Hematopoietic multipotent progenitor cell (in vitro differentiated cells): Measurements from ENCODE around the gene LPP. TPM values are rescaled to one million over a fixed set of nuclear protein-coding genes. Genes with fewer than 3 reads are reported as not detected.

Experiments
- DNase-seq, 3 donors: peaks; one replicate each; pipeline ENCODE4 v3.0.0-alpha.2; 2011 to 2015; ENCODE audit warnings: low read depth in 2 of 3, low spot score in 2 of 3
- total RNA-seq: library from RNA; depleted of rRNA; stranded (reverse); fragments of >200 nt; gene quantifications from one replicate; pipeline ENCODE4 v1.2.3, GENCODE V29; 2012

Gene LPP
- total RNA-seq, 1 donor = 11.6 TPM

DNA sequence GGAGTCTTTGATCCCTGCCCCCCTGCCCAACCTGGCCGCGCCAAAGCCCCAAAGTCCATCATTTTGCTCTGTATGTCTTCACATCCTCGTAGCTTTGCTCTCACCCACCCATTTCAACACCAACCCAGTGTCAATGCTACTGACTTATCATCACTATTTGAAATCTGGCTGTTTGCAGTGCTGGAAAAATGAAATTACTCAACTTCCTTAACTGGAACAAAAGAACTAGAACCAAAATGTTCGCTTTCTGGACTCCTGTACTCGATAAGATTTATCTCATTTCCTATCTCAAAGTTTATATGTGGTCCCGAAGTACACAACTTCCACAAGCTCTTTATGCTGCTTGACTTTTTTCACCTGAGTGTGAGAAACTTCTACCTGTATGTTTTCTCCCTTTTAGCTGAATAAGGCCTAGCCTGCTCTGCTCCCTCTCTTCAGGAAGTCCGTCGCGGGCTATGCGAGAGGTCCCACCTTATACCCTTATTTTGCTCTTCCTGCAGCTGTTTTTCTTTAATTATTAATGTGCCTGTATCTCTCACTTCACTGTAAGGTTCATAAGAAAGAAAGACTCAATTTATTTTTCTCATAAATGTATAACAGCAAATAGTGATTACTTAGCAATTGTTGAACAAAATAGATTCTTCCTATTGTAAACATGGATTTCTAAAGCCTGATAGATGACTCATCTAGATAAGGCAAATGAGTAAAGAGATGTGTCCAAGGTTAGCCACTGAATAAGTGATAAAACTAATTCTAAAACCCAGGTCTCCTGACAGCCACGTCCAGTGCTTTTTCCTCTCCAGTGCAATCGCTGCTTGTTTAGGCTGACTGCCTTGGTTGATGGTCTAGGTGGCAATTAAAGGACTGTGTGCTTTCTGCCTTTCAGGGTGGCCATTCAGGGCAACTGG lies 553.7 kb downstream of the LPP start:
- no peak for DNase-seq

DNA sequence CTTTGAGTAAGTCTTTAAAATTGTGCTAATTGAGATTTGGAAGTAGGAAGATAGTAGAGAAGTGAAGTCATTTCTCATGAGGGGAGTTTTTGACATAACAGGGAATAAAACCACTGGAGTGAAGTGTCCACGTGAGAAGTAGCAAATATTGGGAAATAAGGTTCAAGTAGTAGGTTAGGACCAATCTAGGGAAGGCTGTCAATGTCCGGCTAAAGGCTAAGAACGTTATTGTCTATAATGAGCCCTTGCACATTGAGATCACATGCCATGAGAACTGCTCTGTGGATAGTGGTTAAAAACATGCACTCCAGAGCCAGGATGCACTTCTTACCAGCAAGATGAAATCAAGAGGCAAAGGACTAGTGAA lies 557.9 kb downstream of the LPP start:
- DNase-seq = no peak

DNA sequence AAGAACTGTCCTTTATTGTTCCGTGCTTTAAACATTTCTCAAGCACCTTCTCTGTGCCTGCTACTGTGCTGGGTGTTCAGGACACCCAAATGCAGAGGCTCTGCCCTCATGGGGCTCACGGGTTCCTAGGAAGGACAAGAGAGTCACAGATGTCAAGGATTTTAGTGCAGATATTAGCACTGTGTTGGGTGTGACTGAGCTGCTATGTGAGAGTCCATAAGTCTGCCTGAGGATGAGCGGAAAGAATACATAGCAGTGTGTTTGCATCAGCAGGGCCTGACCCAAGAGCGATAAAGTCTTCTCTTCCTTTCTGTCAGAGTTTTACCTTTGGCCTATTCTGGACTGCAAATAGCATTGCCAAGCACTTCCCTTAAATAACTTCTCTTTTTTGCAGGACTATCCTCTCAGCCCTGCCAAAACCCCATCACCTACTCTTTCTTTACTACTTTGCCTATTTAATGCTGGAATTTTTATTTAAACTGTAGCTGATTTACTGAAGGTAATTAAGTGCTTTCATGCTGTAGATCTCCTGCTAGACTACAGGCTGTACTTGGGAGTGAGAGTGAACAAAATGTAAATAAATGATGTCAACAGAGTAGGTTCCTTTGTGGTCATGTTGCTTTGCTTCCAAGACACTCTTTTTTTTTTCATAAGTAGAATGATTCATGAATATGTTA lies 558.4 kb downstream of the LPP start:
- DNase-seq = peak in 2 of 3 donors; percentile 50 to 81

DNA sequence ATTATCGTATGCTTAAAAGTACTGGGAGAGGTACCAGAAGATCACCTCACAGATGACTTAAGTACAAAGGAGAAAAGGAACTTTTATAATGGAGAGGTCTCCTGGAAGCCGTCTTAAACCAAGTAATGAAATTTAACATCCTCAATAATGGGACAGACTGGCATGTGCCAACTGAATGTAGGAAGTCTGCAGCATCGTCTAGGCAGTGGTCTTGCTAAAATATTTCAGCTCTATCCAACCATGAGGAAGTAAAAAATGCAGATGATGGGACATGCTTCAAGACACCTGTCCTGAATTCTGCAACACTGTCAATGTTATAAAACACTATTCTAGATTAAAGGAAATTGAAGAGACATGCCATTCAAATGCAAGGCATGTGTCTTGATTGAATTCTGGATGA lies 559.0 kb downstream of the LPP start:
- DNase-seq = no peak

DNA sequence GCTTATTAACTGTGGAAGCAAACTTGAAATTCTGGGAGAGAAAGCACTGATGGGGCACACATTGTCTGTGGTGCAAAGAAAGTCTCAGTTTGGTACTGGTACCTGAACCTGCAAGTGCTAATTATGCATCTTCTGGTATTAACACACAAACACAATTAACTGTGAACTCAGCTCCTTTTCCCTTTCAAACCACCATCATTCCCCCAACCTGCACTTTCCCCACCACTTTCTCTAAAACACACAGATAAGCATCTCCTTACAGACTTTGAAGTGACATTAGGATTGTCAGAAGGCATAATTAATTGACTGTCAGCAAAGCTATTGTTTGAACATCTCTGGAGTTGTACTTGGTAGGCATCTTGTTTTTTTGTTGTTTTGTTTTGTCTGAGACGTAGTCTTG lies 565.6 kb downstream of the LPP start:
- no peak for DNase-seq

DNA sequence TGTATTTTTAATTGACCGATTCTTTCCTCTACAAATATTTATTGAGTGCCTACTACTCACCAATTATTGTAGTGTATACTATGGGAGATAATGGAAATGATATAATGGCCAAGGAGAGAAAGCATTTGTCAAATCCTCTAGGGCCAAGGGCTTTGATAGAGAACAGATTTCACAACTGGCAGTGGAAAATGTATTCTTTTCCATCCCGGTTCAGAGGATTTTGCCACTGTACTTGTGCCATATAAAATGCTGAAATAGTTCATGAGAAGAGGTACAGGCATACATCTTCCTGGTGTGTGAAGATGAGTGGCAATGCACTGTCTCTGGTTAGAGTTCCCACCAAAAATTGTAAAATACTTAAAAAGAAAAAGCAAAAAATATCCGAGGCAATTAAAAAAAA lies 566.3 kb downstream of the LPP start:
- DNase-seq = no peak

DNA sequence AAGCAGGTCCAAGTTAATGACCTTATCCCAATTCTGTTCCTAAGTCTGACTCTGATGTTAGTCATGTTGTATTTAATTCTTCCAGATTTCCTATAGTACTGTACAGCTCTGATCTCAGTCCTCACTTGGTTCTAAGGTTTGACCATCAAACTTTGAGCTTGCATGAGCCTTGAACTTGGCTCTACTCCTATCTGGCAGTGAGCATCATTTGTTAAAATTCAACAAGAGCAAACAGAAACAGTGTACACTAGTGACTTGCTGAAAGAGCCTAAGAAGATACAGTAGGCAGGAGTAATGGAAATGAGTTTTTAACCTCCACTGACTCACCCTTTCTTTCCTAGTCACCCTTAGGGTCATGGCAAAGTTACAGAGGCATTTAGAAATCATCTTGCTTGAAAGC lies 566.7 kb downstream of the LPP start:
- no peak for DNase-seq

DNA sequence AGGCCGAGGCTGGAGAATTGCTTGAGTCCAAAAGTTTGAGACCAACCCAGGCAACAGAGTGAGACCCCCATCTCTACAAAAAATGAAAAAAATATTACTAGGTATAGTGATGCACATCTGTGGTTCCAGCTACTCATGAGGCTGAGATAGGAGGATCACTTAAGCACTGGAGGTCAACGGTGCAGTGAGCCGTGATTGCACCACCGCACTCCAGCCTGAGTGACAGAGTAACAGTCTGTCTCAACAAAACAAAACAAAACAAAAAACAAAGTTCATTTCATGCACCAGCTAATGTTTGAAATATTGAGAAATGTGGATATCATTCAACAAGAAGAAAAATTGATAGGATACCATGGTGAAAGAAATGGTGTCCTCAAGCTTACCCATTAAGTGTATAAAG lies 567.4 kb downstream of the LPP start:
- DNase-seq = no peak

DNA sequence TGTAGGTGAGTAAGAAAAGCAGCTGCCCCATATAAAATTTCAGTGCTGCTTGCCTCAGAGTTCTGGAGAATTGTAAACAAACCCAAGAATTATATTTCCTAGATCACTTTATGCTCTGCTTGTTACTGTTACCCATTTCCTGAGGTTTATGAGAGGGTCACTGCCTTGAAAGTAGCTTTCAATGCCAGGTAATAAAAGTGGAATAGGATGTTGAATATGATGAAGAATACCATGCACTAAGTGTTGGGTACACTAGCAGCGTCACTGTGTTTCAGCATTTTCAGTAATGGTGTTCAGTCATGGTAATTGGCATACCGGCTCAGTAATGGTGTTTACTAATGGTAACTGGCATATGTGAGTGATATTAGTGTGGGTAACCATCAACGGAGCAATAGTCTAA lies 568.0 kb downstream of the LPP start:
- no peak for DNase-seq

DNA sequence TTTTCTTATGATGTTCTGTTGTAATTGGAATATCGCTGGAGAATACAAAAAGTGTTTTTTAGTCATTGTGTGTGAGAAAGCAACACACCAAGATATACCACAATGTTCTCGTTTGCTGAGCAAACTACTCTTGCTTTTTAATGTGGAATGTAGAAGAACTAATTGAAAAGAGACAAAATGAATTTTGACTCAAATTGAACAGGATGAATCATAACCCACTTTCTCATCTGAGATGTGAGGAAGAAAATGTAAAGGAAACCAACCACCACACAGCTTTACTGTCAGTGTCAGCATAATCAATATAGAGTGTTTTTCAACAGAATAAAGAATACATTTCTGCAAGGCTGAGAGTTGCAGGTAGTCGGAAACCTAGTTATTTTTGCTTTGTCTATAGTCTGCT lies 569.0 kb downstream of the LPP start:
- no peak for DNase-seq

DNA sequence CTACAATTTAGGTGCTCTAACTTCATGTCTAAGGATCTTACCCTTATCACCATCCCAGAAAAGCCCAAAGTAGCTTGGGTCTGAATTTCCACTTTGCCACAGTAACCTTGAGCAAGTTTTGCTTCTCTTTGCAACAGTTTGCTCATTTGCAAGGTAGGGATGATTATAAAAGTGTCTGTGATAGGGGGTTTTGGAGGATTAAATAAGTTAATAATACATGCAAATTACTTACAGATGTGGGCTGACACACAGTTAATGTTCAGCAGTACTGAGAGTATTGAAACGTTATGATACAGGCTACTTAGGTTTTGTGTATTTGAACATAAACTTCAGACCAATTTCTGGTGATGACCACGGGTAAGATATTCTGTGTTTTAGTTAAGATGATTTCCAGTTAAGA lies 573.1 kb downstream of the LPP start:
- DNase-seq = no peak

DNA sequence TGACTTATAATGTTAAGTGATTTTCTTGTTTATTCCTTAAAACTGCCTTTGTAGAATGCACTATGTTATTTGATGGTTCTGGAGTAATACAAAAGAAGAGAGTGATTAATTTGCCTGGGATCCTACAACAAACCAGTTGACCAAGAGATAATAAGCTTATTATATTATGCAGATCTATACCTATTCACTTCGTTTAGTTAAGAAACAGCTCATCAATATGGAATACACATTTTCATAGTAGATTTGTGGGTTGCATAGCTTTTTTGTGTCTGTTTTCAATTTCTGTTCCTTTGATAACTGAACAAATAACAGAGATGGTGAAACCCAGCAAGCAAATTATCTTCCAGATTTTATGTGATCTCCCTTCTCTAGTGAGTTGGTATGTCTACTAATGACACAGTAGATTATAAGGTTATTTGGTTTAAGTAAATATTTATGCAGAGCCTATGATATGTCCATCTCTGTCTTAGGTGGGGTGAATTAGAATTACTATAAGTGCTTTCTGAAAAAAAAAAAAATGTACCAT lies 574.5 kb downstream of the LPP start:
- DNase-seq = no peak

DNA sequence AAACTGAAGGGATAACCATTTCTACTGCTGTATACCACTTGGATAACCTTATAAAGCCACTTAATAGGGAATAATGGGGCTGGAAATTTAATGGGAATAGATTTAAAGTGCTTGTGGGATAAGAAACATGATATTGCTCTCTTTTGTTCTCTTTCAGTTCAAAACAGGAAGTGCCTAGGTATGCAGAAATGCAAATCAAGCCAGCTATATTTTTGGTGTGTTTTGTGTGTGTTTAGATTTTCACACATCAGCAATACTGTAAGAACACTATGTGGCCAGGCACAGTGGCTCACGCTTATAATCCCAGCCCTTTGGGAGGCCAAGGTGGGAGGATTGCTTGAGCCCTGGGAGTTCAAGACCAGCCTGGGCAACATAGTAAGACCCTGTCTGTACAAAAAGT lies 575.5 kb downstream of the LPP start:
- no peak for DNase-seq

DNA sequence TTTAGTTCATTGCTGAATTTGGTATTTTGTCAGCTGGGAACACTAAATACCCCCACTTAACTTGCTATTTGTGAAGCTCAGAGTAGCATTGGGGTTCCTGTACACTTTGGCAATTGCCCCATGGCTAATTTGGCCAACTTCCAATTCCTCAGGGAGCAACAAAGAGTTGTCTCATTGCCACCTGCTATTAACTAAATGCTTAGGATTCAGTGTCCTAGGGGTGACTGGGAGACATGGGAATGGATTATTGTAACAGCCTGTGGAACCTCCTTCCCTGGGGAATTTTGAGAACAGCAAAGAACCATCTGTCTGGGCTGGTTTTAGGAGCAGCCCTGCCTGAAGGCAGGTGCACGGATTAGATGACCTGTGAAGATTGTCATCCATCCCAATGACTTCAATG lies 580.4 kb downstream of the LPP start:
- DNase-seq = no peak

DNA sequence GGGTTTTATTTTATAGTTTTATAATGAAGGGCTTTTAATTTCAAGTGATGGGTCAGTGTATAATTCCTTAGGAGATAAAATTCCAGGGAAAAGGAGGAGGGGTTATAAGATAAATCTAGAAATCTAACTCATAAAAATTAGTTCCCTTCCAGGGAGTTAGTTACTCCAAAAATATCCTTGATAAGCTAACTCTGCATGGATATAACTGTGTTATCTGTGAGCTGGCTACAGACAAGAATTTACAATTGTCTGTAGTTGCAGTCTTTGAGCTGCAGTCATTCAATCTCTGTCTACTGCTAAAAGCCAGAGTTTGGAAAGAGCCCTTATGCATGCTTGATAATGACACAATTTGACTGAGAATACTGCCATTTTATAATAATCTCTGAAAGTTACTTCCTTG lies 585.6 kb downstream of the LPP start:
- DNase-seq = no peak

DNA sequence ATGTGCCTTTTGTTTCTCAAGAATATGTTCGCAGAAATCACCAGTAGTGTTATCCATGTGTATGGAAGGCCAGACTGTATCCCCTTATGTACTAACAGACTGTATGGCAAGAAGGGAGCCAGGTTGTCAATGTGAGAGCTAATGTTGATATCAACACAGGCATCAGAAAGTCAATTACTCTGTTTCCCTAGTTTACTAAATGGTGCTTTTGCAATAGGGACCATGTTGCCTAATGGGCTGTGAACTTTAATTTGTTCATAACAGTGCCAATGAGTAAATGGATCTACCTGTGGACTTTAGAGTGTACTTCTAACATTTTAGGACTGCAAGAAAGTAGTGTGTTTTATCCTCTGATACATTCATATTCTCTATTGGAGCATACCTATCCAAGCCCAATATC lies 586.1 kb downstream of the LPP start:
- no peak for DNase-seq

DNA sequence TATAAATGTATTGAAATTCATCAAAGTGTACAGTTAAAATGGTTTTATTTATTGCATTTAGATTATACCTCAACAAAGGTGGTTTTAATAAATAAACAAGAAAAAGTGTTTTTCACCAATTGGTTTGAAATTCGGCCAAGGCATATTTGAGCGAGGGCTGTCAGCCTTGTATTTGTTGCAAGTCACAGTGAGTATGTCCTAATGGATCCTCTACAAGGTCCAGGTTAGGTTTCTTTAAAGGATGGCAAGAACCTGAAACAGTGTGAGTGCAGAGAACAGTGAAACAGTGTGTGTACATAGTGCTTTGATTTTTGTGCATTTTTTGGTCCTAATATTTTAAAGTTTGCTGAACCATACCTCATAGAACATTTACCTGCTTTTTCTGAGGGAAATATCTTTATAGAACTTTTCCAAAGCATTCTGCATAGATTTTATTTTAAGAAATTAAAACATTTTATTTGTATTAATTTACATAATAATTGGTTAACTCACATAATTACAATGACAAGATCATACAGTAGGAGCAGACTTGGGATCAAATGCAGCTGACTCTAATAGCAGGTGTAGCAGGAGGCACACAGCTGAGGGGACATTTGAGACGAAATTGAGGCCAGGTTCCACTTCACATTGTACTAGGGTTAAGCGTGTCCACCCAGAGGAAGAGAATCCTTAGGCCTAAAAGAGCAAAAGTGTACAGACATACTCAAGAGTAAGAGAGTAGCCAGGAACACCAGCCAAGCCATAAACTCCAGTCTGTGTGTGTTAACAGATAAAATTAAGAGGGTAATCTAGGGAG lies 589.0 kb downstream of the LPP start:
- no peak for DNase-seq

DNA sequence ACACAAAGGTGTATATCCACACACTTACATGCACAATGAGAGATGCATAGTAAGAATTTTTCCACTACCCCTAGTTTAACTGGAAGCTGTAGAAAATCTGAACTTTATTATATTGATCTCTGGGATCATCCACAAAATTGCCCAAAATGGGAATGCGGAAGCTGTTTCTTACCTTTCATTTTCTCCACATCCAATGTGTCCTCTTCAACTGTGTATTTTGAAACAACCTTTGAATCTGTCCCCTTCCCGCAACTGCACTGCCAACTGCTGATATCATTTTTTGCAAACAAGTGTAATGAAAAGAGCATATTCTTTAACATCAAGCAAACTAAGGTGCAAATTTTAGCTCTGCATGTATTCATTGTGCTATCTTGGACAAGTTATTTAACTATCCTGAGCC lies 590.2 kb downstream of the LPP start:
- DNase-seq = no peak

DNA sequence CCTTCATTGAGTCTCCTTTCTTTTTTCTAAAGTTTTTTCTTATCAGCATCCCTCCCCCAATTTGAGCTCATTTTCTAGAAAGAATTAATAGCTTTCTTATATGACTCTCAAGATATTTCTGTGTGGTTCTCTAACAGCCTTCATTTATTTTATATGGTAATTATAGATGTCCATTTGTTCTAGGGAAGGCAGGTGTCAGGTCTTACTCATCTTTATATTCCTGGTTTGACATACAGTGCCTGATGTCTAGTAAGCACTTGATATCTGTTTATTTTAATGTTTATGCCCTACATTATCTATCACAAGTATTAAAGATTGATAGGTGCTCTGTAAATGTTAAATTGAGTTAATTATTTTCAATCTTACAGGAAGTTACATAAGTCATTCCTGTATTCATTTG lies 591.1 kb downstream of the LPP start:
- no peak for DNase-seq

DNA sequence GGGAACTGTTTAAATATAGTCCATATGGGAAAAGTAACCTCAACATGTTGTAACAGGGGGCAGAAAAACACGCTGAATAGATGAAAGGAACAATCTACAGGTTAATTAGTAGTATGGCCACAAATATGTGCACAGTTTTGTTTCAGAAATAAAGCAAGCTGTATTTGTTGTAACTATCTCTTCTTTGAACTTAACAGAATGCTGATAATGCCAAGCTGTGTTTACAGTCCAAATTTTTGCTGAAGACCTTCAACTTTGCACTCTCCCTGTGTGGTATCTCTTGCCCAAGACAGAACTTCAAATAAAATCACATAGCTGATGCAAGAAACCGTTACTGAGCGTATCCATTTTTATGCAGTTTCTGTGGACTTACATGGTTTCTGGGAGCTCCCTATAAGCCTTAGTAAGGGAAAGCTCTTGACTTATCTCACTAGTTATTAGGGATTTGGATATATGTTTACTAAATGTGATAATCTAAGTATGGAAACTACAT lies 592.4 kb downstream of the LPP start:
- DNase-seq = no peak

DNA sequence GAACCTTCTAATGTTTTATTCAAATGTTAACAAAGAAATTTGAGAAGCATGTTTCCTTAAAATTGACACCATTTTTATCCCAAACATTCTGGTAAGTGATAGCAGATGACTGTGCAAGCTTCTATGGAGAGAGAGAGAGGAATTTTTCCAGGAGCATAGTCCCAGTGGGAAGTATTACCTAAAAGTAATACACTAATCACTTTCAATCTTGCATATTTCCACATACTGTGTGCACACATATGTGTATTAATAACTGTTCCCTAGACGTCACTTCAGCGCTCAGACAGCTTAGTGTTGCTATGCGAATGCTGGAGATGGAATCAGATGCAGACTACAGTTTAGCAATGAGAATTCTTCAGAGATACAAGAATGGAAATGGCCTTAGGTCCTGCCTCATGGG lies 593.5 kb downstream of the LPP start:
- DNase-seq = no peak
